Measurements from ENCODE around the gene ZNF324B.
"Not testable (repeated sequence)": the region's sequence is repeated elsewhere in the genome, so short reads cannot be mapped to it uniquely, and the experiment has no call there.

Gene ZNF324B

GRCh38 chr19:58439576-58440554 lies 11.6 kb upstream of the ZNF324B start, which contains the start of gene ZNF132:
ZNF132 (minus strand) TSS chr19:58440153; CDS start chr19:58439821, 332 bp downstream.
- TF ChIP-seq, protein P1, sequence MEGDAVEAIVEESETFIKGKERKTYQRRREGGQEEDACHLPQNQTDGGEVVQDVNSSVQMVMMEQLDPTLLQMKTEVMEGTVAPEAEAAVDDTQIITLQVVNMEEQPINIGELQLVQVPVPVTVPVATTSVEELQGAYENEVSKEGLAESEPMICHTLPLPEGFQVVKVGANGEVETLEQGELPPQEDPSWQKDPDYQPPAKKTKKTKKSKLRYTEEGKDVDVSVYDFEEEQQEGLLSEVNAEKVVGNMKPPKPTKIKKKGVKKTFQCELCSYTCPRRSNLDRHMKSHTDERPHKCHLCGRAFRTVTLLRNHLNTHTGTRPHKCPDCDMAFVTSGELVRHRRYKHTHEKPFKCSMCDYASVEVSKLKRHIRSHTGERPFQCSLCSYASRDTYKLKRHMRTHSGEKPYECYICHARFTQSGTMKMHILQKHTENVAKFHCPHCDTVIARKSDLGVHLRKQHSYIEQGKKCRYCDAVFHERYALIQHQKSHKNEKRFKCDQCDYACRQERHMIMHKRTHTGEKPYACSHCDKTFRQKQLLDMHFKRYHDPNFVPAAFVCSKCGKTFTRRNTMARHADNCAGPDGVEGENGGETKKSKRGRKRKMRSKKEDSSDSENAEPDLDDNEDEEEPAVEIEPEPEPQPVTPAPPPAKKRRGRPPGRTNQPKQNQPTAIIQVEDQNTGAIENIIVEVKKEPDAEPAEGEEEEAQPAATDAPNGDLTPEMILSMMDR (IDR thresholded peaks at IDR 0.05; ENCODE audit: insufficient read depth, low read depth, low read length, missing control alignments): no peak
- peak within 1 kb of the TSS; percentile 89 for H3K4me3 ChIP-seq (ENCODE audit: low read depth, low read length)
- peak; percentile 99 for DNase-seq (ENCODE audit: low read depth)

GRCh38 chr19:58440556-58440955 lies 10.9 kb upstream of the ZNF324B start:
- H3K4me3 ChIP-seq (ENCODE audit: low read depth, low read length): peak overlapping the region; percentile 89
- TF ChIP-seq, protein P1 (IDR thresholded peaks at IDR 0.05; ENCODE audit: insufficient read depth, low read depth, low read length, missing control alignments): no peak
- no peak for DNase-seq (ENCODE audit: low read depth)

- DNase-seq (ENCODE audit: low read depth); H3K4me3 ChIP-seq (ENCODE audit: low read depth, low read length): not testable (repeated sequence)
These were observed 8.4 kb upstream of the ZNF324B start for GRCh38 chr19:58442986-58443385.

DNA sequence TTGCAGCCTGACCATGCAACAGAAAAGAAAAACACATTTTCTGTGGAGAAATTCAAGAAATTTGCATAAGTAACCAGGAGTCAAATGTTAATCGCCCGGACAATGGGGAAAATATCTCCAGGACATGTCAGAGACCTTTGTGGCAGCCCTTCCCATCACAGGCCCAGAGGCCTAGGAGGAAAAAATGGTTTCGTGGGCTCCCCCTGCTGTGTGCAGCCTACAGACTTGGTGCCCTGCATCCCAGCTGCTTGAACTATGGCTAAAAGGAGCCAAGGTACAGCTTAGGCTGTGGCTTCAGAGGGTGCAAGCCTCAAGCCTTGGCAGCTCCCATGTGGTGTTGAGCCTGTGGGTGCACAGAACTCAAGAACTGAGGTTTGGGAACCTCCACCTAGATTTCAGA lies 2.6 kb upstream of the ZNF324B start:
- H3K4me3 ChIP-seq (ENCODE audit: low read depth, low read length); DNase-seq (ENCODE audit: low read depth): not testable (repeated sequence)

GRCh38 chr19:58449980-58450379 lies 1.4 kb upstream of the ZNF324B start:
- H3K4me3 ChIP-seq (ENCODE audit: low read depth, low read length); DNase-seq (ENCODE audit: low read depth): not testable (repeated sequence)

DNA sequence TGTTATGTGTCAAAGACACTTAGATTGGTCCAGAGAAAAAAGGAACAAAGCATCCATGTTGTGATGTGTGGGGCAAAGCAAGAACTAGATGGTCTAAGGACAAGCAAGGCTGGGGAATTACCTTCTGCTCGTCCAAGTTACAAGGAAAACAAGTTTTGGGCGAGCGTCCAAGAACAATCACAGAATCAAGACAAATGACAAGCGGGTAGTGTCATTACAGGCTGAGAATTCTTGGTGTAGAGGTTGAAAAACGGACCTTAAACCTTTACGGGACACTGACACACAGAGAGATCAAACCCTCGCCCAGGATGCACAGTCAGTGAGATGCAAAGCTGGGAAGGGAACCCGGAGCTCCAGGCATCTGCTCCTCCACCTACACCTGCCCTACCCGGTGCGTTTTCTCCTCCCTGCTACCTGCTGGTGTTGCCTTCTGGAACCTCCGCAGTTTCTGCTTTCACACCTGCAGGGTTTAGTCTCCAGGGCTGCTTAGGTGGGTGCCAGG lies 515 bp upstream of the ZNF324B start:
- TF ChIP-seq, protein P1 (IDR thresholded peaks at IDR 0.05; ENCODE audit: insufficient read depth, low read depth, low read length, missing control alignments): no peak
- H3K4me3 ChIP-seq (ENCODE audit: low read depth, low read length): peak overlapping the region; percentile 91
- DNase-seq (ENCODE audit: low read depth): no peak

GRCh38 chr19:58453743-58454142 lies 2.3 kb downstream of the ZNF324B start:
- H3K4me3 ChIP-seq (ENCODE audit: low read depth, low read length): no peak overlapping the region
- no peak for DNase-seq (ENCODE audit: low read depth)
- TF ChIP-seq, protein P1 (IDR thresholded peaks at IDR 0.05; ENCODE audit: insufficient read depth, low read depth, low read length, missing control alignments): no peak

- no peak for DNase-seq (ENCODE audit: low read depth)
- TF ChIP-seq, protein P1 (IDR thresholded peaks at IDR 0.05; ENCODE audit: insufficient read depth, low read depth, low read length, missing control alignments): no peak
- no peak overlapping the region for H3K4me3 ChIP-seq (ENCODE audit: low read depth, low read length)
These were observed 3.9 kb downstream of the ZNF324B start for GRCh38 chr19:58455306-58455705.

Measured in GM12865 (cell line).